IMR-90 (cell line): ENCODE results near the gene SGTB. TPM values are rescaled to one million over a fixed set of nuclear protein-coding genes. Genes with fewer than 3 reads are reported as not detected.

Source experiments
- ATAC-seq: fragments of 200-7000 bp; cut with Tn5 transposase; 2 replicates; pipeline ENCODE4 v1.9.1; 2020; ENCODE audit warnings: low read depth, mild to moderate bottlenecking, moderate library complexity
- BruUV-seq: library from RNA; stranded (reverse); fragments of 400-500 nt; replicated peaks from 2 replicates; lab custom pipeline; 2021; lab: Mats Ljungman, UMichigan
- CTCF ChIA-PET: fragments of 300-600 bp; formaldehyde crosslinking; extraction: SDS; loops from one replicate; lab custom pipeline; 2021; ENCODE audit warnings: antibody characterized with exemption; lab: Yijun Ruan, JAX
- POLR2A ChIA-PET: fragments of 300-600 bp; sonication (Branson Sonifier 250); formaldehyde crosslinking; loops from one replicate; lab custom pipeline; 2022; ENCODE audit warnings: antibody characterized with exemption; ENCODE audit not compliant: unreplicated experiment; lab: Charles Lee
- DNase-seq: peaks from one replicate; pipeline ENCODE4 v3.0.0; 2013
- H2AFZ ChIP-seq: replicated peaks from 2 replicates; pipeline ENCODE3; 2013; ENCODE audit warnings: low read length, mild to moderate bottlenecking; ENCODE audit not compliant: poor library complexity
- H2AK5ac ChIP-seq: 2 replicates; pipeline ENCODE4 v1.6.1; 2013; ENCODE audit warnings: low read depth, low read length, inconsistent platforms
- H2AK9ac ChIP-seq: replicated peaks from 2 replicates; pipeline ENCODE3; 2013; ENCODE audit warnings: mild to moderate bottlenecking, low read depth, low read length, moderate library complexity; ENCODE audit not compliant: poor library complexity
- H2BK120ac ChIP-seq: 2 replicates; pipeline ENCODE4 v1.6.1; 2013; ENCODE audit warnings: low read depth, low read length, inconsistent platforms
- H2BK15ac ChIP-seq: 3 replicates; pipeline ENCODE4 v1.6.1; 2013; ENCODE audit warnings: low read depth, low read length, inconsistent platforms
- H2BK20ac ChIP-seq: 2 replicates; pipeline ENCODE4 v1.6.1; 2013; ENCODE audit warnings: low read depth, mild to moderate bottlenecking, inconsistent platforms, low read length, moderate library complexity
- H2BK5ac ChIP-seq: 2 replicates; pipeline ENCODE4 v1.6.1; 2013; ENCODE audit warnings: mild to moderate bottlenecking, low read depth, low read length, inconsistent platforms; ENCODE audit not compliant: poor library complexity, severe bottlenecking
- H3K14ac ChIP-seq: replicated peaks from 2 replicates; pipeline ENCODE4 v1.6.1; 2013; ENCODE audit warnings: low read depth, low read length, inconsistent platforms
- H3K18ac ChIP-seq: 2 replicates; pipeline ENCODE4 v1.6.1; 2013; ENCODE audit warnings: low read depth, low read length, control low read depth
- H3K23ac ChIP-seq: 2 replicates; pipeline ENCODE4 v1.6.1; 2013; ENCODE audit warnings: low read depth, low read length, inconsistent platforms
- H3K27ac ChIP-seq: 2 replicates; pipeline ENCODE4 v1.5.1; 2013; ENCODE audit warnings: mild to moderate bottlenecking, control low read depth, low read length; ENCODE audit not compliant: insufficient read depth
- H3K27me3 ChIP-seq: 2 replicates; pipeline ENCODE4 v1.6.1; 2013; ENCODE audit warnings: low read length; ENCODE audit not compliant: control insufficient read depth, insufficient read depth
- H3K36me3 ChIP-seq: 2 replicates; pipeline ENCODE4 v1.6.1; 2013; ENCODE audit warnings: low read length, mixed read lengths; ENCODE audit not compliant: control insufficient read depth, insufficient read depth
- H3K4ac ChIP-seq: 2 replicates; pipeline ENCODE4 v1.6.1; 2013; ENCODE audit warnings: low read depth, low read length, inconsistent platforms
- H3K4me1 ChIP-seq: 2 replicates; pipeline ENCODE4 v1.6.1; 2013; ENCODE audit warnings: low read length, mixed read lengths; ENCODE audit not compliant: control insufficient read depth, insufficient read depth
- H3K4me2 ChIP-seq: 2 replicates; pipeline ENCODE4 v1.6.1; 2013; ENCODE audit warnings: low read depth, mild to moderate bottlenecking, control low read depth, low read length, moderate library complexity
- H3K4me3 ChIP-seq: 2 replicates; pipeline ENCODE4 v1.5.1; 2013; ENCODE audit warnings: low read depth, mild to moderate bottlenecking, control low read depth, low read length, moderate library complexity; ENCODE audit not compliant: insufficient read depth
- H3K56ac ChIP-seq: 2 replicates; pipeline ENCODE4 v1.6.1; 2013; ENCODE audit warnings: low read length, inconsistent platforms; ENCODE audit not compliant: insufficient read depth; ENCODE audit errors: extremely low read depth
- H3K79me1 ChIP-seq, 2 experiments: 2 replicates each; pipeline ENCODE4 v1.6.1; 2013; ENCODE audit warnings: low read length in 2 of 2, inconsistent platforms in 1 of 2, low read depth in 1 of 2
- H3K9ac ChIP-seq: 2 replicates; pipeline ENCODE4 v1.6.1; 2013; ENCODE audit warnings: low read depth, low read length, control low read depth
- H3K9me1 ChIP-seq: 2 replicates; pipeline ENCODE4 v1.6.1; 2013; ENCODE audit warnings: low read length, inconsistent platforms; ENCODE audit not compliant: insufficient read depth
- H3K9me3 ChIP-seq: 2 replicates; pipeline ENCODE4 v1.6.1; 2013; ENCODE audit warnings: low read length; ENCODE audit not compliant: control insufficient read depth, insufficient read depth
- H4K20me1 ChIP-seq: 2 replicates; pipeline ENCODE4 v1.6.1; 2013; ENCODE audit warnings: low read length, inconsistent platforms; ENCODE audit not compliant: insufficient read depth
- H4K5ac ChIP-seq: 2 replicates; pipeline ENCODE4 v1.6.1; 2013; ENCODE audit warnings: mild to moderate bottlenecking, low read depth, low read length, control low read depth
- H4K8ac ChIP-seq, 2 experiments: 2 replicates each; pipeline ENCODE4 v1.6.1; 2013; ENCODE audit warnings: low read depth in 2 of 2, low read length in 2 of 2, control low read depth in 1 of 2, inconsistent platforms in 1 of 2
- H4K91ac ChIP-seq: 2 replicates; pipeline ENCODE4 v1.6.1; 2013; ENCODE audit warnings: low read depth, low read length, inconsistent platforms; ENCODE audit not compliant: insufficient read depth
- CEBPB ChIP-seq: IDR thresholded peaks from 2 replicates; pipeline ENCODE4 v1.6.1; 2012; ENCODE audit warnings: low read depth, low read length, improper control_type of control experiment
- CHD1 ChIP-seq: IDR thresholded peaks from 2 replicates; pipeline ENCODE4 v1.6.1; 2012; ENCODE audit warnings: low read depth, low read length, improper control_type of control experiment
- CTCF ChIP-seq: conservative IDR thresholded peaks from 2 replicates; pipeline ENCODE4 v1.5.1; 2012; ENCODE audit warnings: mild to moderate bottlenecking, low read depth, low read length, improper control_type of control experiment
- FOS ChIP-seq: fragments of 150-350 bp; IDR thresholded peaks from 2 replicates; pipeline ENCODE4 v1.6.1; 2016; ENCODE audit warnings: low read depth, low read length
- MAZ ChIP-seq: IDR thresholded peaks from 2 replicates; pipeline ENCODE4 v1.6.1; 2012; ENCODE audit warnings: low read depth, mild to moderate bottlenecking, low read length, improper control_type of control experiment, moderate library complexity, borderline replicate concordance
- MXI1 ChIP-seq: IDR thresholded peaks from 2 replicates; pipeline ENCODE4 v1.6.1; 2012; ENCODE audit warnings: low read depth, mild to moderate bottlenecking, low read length, moderate library complexity, borderline replicate concordance
- POLR2A ChIP-seq: IDR thresholded peaks from 2 replicates; pipeline ENCODE4 v1.6.1; 2012; ENCODE audit warnings: mild to moderate bottlenecking, low read depth, low read length
- RAD21 ChIP-seq: IDR thresholded peaks from 2 replicates; pipeline ENCODE4 v1.6.1; 2012; ENCODE audit warnings: low read length, improper control_type of control experiment
- RCOR1 ChIP-seq: IDR thresholded peaks from 2 replicates; pipeline ENCODE4 v1.6.1; 2012; ENCODE audit warnings: mild to moderate bottlenecking, low read length, improper control_type of control experiment; ENCODE audit not compliant: insufficient replicate concordance
- RFX5 ChIP-seq: IDR thresholded peaks from 2 replicates; pipeline ENCODE4 v1.8.0; 2012; ENCODE audit warnings: low read depth, mild to moderate bottlenecking, low read length, moderate library complexity
- SMC3 ChIP-seq: fragments of 150-350 bp; IDR thresholded peaks from 2 replicates; pipeline ENCODE4 v1.6.1; 2016; ENCODE audit warnings: low read depth, mild to moderate bottlenecking, antibody characterized with exemption, low read length, moderate library complexity
- dilution Hi-C: fragments of 300-500 bp; cut with HindIII; formaldehyde crosslinking; loops from one replicate; pipeline ENCODE4 v1.14.3; 2018; ENCODE audit warnings: low sequenced_read_pairs; ENCODE audit not compliant: unreplicated experiment
- in situ Hi-C: fragments of 300-500 bp; cut with MboI; formaldehyde crosslinking; loops from 3 replicates; pipeline ENCODE4 v1.14.3; 2019; ENCODE audit warnings: low sequenced_read_pairs, inconsistent platforms, mixed read lengths
- intact Hi-C: fragments of 100-400 bp; cut with micrococcal nuclease; formaldehyde crosslinking; loops from 2 replicates; pipeline ENCODE4 v1.10.0; 2022
- polyA plus RNA-seq, 3 experiments: library from polyadenylated mRNA; depleted of rRNA; stranded (reverse); fragments of >200 nt; gene quantifications; 2 replicates each; pipeline ENCODE4 v1.2.3, GENCODE V29; 2012; ENCODE audit warnings: low replicate concordance in 1 of 3
- total RNA-seq: library from RNA; depleted of rRNA; stranded (reverse); fragments of >200 nt; gene quantifications from 2 replicates; pipeline ENCODE4 v1.2.3, GENCODE V29; 2012
- TF ChIP-seq, protein P1 (sequence below): fragments of 150-350 bp; IDR thresholded peaks from 2 replicates; pipeline ENCODE4 v1.6.1; 2016; ENCODE audit warnings: low read depth, mild to moderate bottlenecking, low read length, moderate library complexity, borderline replicate concordance

Gene SGTB
- total and polyA plus RNA-seq, 2 of the 4 experiments (the other 2 are of a cell fraction), result 7.5 to 15.1 TPM

- no peak overlapping the region for H4K91ac ChIP-seq
- dilution Hi-C loops (no loop called here), in situ Hi-C loops (no loop called here), intact Hi-C loops (no loop called here)
- TF ChIP-seq MXI1 (no peak), FOS (no peak), CTCF (no peak), RFX5 (no peak), RAD21 (no peak), MAZ (no peak), RCOR1 (no peak), CHD1 (no peak), POLR2A (no peak), SMC3 (no peak), CEBPB (no peak)
- TF ChIP-seq, protein P1, sequence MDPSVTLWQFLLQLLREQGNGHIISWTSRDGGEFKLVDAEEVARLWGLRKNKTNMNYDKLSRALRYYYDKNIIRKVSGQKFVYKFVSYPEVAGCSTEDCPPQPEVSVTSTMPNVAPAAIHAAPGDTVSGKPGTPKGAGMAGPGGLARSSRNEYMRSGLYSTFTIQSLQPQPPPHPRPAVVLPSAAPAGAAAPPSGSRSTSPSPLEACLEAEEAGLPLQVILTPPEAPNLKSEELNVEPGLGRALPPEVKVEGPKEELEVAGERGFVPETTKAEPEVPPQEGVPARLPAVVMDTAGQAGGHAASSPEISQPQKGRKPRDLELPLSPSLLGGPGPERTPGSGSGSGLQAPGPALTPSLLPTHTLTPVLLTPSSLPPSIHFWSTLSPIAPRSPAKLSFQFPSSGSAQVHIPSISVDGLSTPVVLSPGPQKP, result no peak
- ATAC-seq (no peak), DNase-seq (no peak)
- no peak overlapping the region for H2AK5ac ChIP-seq
- H2AFZ ChIP-seq, result no peak overlapping the region
- CTCF ChIA-PET, result no interaction called here
- BruUV-seq, result no TSS peak
- peaks cover 12 to 31% of the 10 kb centered on the region in 2 experiments for H3K79me1 ChIP-seq
- no peak overlapping the region for H3K4me2 ChIP-seq
- no peaks in the 10 kb centered on the region; the same call in none of the 2 replicates for H3K36me3 ChIP-seq
- H2BK15ac ChIP-seq, result no peak overlapping the region
- no peak overlapping the region for H3K4me3 ChIP-seq
- no peaks in the 10 kb centered on the region for H4K20me1 ChIP-seq
- no peak overlapping the region for H2BK120ac ChIP-seq
- no peak overlapping the region for H2AK9ac ChIP-seq
- no peak overlapping the region for H3K4ac ChIP-seq
- peaks cover 2% of the 10 kb centered on the region; the same call in 1 of the 2 replicates for H3K9me1 ChIP-seq
- H3K27me3 ChIP-seq, result no peaks in the 10 kb centered on the region
- H3K18ac ChIP-seq, result no peak overlapping the region
- H4K5ac ChIP-seq, result no peak overlapping the region
- no peak overlapping the region for H2BK20ac ChIP-seq
- POLR2A ChIA-PET, result no interaction called here
- H3K9ac ChIP-seq, result no peak overlapping the region
- H3K14ac ChIP-seq, result no peak overlapping the region
- H3K23ac ChIP-seq, result no peak overlapping the region
- no peaks in the 10 kb centered on the region for H3K4me1 ChIP-seq
- H2BK5ac ChIP-seq, result no peak overlapping the region
- no peak overlapping the region for H3K27ac ChIP-seq
- H3K56ac ChIP-seq, result no peak overlapping the region
- no peak overlapping the region for H4K8ac ChIP-seq
- H3K9me3 ChIP-seq, result no peaks in the 10 kb centered on the region
These were observed 90.9 kb downstream of the SGTB start for GRCh38 chr5:65630981-65631380.
